ENCODE data around the gene MYD88.
"Not testable (repeated sequence)": the region's sequence is repeated elsewhere in the genome, so short reads cannot be mapped to it uniquely, and the experiment has no call there.

Gene MYD88

GRCh38 chr3:38126121-38126892 lies 12.2 kb upstream of the MYD88 start:
- no peak for DNase-seq (ENCODE audit: low read depth)

GRCh38 chr3:38127611-38128302 lies 10.7 kb upstream of the MYD88 start:
- no peak for DNase-seq (ENCODE audit: low read depth)

- DNase-seq (ENCODE audit: low read depth): no peak
Observed at GRCh38 chr3:38128303-38128655, 10.2 kb upstream of the MYD88 start.

- DNase-seq (ENCODE audit: low read depth): no peak
Observed at GRCh38 chr3:38129058-38129457, 9.4 kb upstream of the MYD88 start.

- no peak for DNase-seq (ENCODE audit: low read depth)
Observed at GRCh38 chr3:38130631-38131065, 7.8 kb upstream of the MYD88 start.

GRCh38 chr3:38131621-38132369 lies 6.7 kb upstream of the MYD88 start:
- DNase-seq (ENCODE audit: low read depth): no peak

- DNase-seq (ENCODE audit: low read depth): no peak
Observed at GRCh38 chr3:38133209-38133556, 5.3 kb upstream of the MYD88 start.

GRCh38 chr3:38133557-38134405 lies 4.7 kb upstream of the MYD88 start:
- no peak for DNase-seq (ENCODE audit: low read depth)

- DNase-seq (ENCODE audit: low read depth): not testable (repeated sequence)
Observed at GRCh38 chr3:38134517-38135143, 3.8 kb upstream of the MYD88 start.

- not testable (repeated sequence) for DNase-seq (ENCODE audit: low read depth)
Observed at GRCh38 chr3:38135621-38136277, 2.7 kb upstream of the MYD88 start.

GRCh38 chr3:38136393-38136776 lies 2.1 kb upstream of the MYD88 start:
- no peak for DNase-seq (ENCODE audit: low read depth)

- DNase-seq (ENCODE audit: low read depth): peak; percentile 93
Observed at GRCh38 chr3:38136777-38137614, 1.5 kb upstream of the MYD88 start, which contains the start of gene ACAA1. TSS of gene ACAA1 (minus strand) at chr3:38137127. CDS start at chr3:38137035, 92 bp downstream.

GRCh38 chr3:38137615-38138348 lies 679 bp upstream of the MYD88 start:
- no peak for DNase-seq (ENCODE audit: low read depth)

- no peak for DNase-seq (ENCODE audit: low read depth)
Observed at GRCh38 chr3:38139191-38139590, 730 bp downstream of the MYD88 start.

- DNase-seq (ENCODE audit: low read depth): no peak
Observed at GRCh38 chr3:38139652-38140051, 1.2 kb downstream of the MYD88 start.

- DNase-seq (ENCODE audit: low read depth): no peak
Observed at GRCh38 chr3:38140326-38141172, 2.1 kb downstream of the MYD88 start.

- no peak for DNase-seq (ENCODE audit: low read depth)
Observed at GRCh38 chr3:38141173-38141951, 2.9 kb downstream of the MYD88 start.

GRCh38 chr3:38141952-38142273 lies 3.5 kb downstream of the MYD88 start:
- no peak for DNase-seq (ENCODE audit: low read depth)
